NAMALWA (cell line): Measurements from ENCODE around the gene PLCD1.
"Not testable (repeated sequence)": the region's sequence is repeated elsewhere in the genome, so short reads cannot be mapped to it uniquely, and the experiment has no call there.

ENCODE experiments used
- DNase-seq: peaks from one replicate; pipeline ENCODE4 v3.0.0-alpha.2; 2015; ENCODE audit warnings: low spot score

PLCD1 gene

GRCh38 chr3:38000242-38000916 is 29.1 kb downstream of the PLCD1 start:
- no peak for DNase-seq

GRCh38 chr3:37999836-38000235 is 29.6 kb downstream of the PLCD1 start:
- no peak for DNase-seq

- no peak for DNase-seq
Measured at GRCh38 chr3:37997791-37998370, 31.6 kb downstream of the PLCD1 start.

- no peak for DNase-seq
Measured at GRCh38 chr3:37997342-37997741, 32.1 kb downstream of the PLCD1 start.

- peak; percentile 90 for DNase-seq
Measured at GRCh38 chr3:37996785-37997301, 32.6 kb downstream of the PLCD1 start.

- no peak for DNase-seq
Measured at GRCh38 chr3:37995652-37996641, 33.5 kb downstream of the PLCD1 start.

GRCh38 chr3:37994639-37994972 is 34.8 kb downstream of the PLCD1 start:
- DNase-seq: no peak

- DNase-seq: no peak
Measured at GRCh38 chr3:37993820-37994638, 35.4 kb downstream of the PLCD1 start.

GRCh38 chr3:37993460-37993819 is 36.0 kb downstream of the PLCD1 start:
- DNase-seq: no peak

- DNase-seq: no peak
Measured at GRCh38 chr3:37993067-37993455, 36.4 kb downstream of the PLCD1 start.

GRCh38 chr3:37992271-37993066 is 37.0 kb downstream of the PLCD1 start:
- no peak for DNase-seq

- DNase-seq: no peak
Measured at GRCh38 chr3:37991823-37992222, 37.6 kb downstream of the PLCD1 start.

- no peak for DNase-seq
Measured at GRCh38 chr3:37991109-37991508, 38.3 kb downstream of the PLCD1 start.

GRCh38 chr3:37990527-37990926 is 38.9 kb downstream of the PLCD1 start, which contains the start of gene VILL:
VILL (plus strand) TSS chr3:37990786; CDS start chr3:37993673, 2,887 bp downstream.
- no peak for DNase-seq

GRCh38 chr3:37989821-37990480 is 39.5 kb downstream of the PLCD1 start:
- no peak for DNase-seq

GRCh38 chr3:37988931-37989525 is 40.4 kb downstream of the PLCD1 start:
- DNase-seq: no peak

- not testable (repeated sequence) for DNase-seq
Measured at GRCh38 chr3:37988376-37988775, 41.1 kb downstream of the PLCD1 start.

GRCh38 chr3:37987751-37988179 is 41.7 kb downstream of the PLCD1 start:
- no peak for DNase-seq

GRCh38 chr3:37987315-37987697 is 42.1 kb downstream of the PLCD1 start:
- no peak for DNase-seq
